Peyer's patch (tissue), 4 donors: Measurements from ENCODE around the gene ZNF248.

Source experiments
- CTCF ChIP-seq, 6 experiments: fragments of 450-650 bp in 4 of 6; fragments of 200-600 bp in 2 of 6; sonication (generic) in 1 of 6; IDR thresholded peaks; one replicate each; pipeline ENCODE4 v1.5.1; 2017 to 2019; ENCODE audit warnings: antibody characterized with exemption in 6 of 6, mild to moderate bottlenecking in 3 of 6, moderate library complexity in 1 of 6
- POLR2A ChIP-seq, 2 donors: fragments of 450-650 bp; IDR thresholded peaks; one replicate each; pipeline ENCODE4 v1.5.1; 2017; ENCODE audit warnings: antibody characterized with exemption in 2 of 2, mild to moderate bottlenecking in 2 of 2, moderate library complexity in 2 of 2

- TF ChIP-seq CTCF (IDR thresholded peaks at IDR 0.05) (no peak), POLR2A (IDR thresholded peaks at IDR 0.05) (no peak)
These were observed 38.3 kb upstream of the ZNF248 start for GRCh38 chr10:37895674-37896073.
